Type B pancreatic cell (in vitro differentiated cells): ENCODE data around the gene BTG4. TPM values are rescaled to one million over a fixed set of nuclear protein-coding genes. Genes with fewer than 3 reads are reported as not detected.

ENCODE experiments used
- DNase-seq: peaks from one replicate; pipeline ENCODE4 v3.0.0; 2021; ENCODE audit warnings: mixed read lengths; ENCODE audit not compliant: unreplicated experiment; ENCODE audit errors: extremely low spot score
- H3K27ac Mint-ChIP-seq: 2 replicates; pipeline ENCODE4 v1.8.0; 2021; ENCODE audit warnings: mild to moderate bottlenecking, mixed read lengths
- H3K27me3 Mint-ChIP-seq: 2 replicates; pipeline ENCODE4 v1.8.0; 2021; ENCODE audit warnings: mixed read lengths
- H3K36me3 Mint-ChIP-seq: 2 replicates; pipeline ENCODE4 v1.8.0; 2021; ENCODE audit warnings: mixed read lengths
- H3K4me1 Mint-ChIP-seq: one replicate; pipeline ENCODE4 v1.8.0; 2021; ENCODE audit warnings: mixed read lengths; ENCODE audit not compliant: unreplicated experiment
- H3K4me3 Mint-ChIP-seq: 2 replicates; pipeline ENCODE4 v1.8.0; 2021; ENCODE audit warnings: mild to moderate bottlenecking, mixed read lengths
- H3K9me3 Mint-ChIP-seq: 2 replicates; pipeline ENCODE4 v1.8.0; 2021; ENCODE audit warnings: mixed read lengths
- CTCF ChIP-seq: fragments of 200-600 bp; sonication (generic); conservative IDR thresholded peaks from 2 replicates; pipeline ENCODE4 v1.5.0; 2021; ENCODE audit warnings: antibody characterized with exemption, mild to moderate bottlenecking
- total RNA-seq: library from RNA; stranded (reverse); gene quantifications from 2 replicates; pipeline ENCODE4 v1.2.1, GENCODE V29; 2021; ENCODE audit warnings: low replicate concordance

The BTG4 gene
- total RNA-seq, 1 donor from 2014 or later = not detected

- Mint-ChIP-seq H3K36me3 (no peaks in the 10 kb centered on the region), H3K4me1 (no peaks in the 10 kb centered on the region), H3K27ac (no peak overlapping the region), H3K4me3 (no peak overlapping the region), H3K27me3 (peaks cover 18% of the 10 kb centered on the region), H3K9me3 (no peaks in the 10 kb centered on the region)
- DNase-seq = peak; percentile 51
- no peak for TF ChIP-seq CTCF
Observed at GRCh38 chr11:111459506-111460270, 52.5 kb downstream of the BTG4 start.

- Mint-ChIP-seq H3K27ac (no peak overlapping the region), H3K36me3 (no peaks in the 10 kb centered on the region), H3K27me3 (peaks cover 23% of the 10 kb centered on the region), H3K4me1 (no peaks in the 10 kb centered on the region), H3K4me3 (no peak overlapping the region), H3K9me3 (no peaks in the 10 kb centered on the region)
- peak; percentile 49 for DNase-seq
- TF ChIP-seq CTCF = no peak
Observed at GRCh38 chr11:111457731-111458368, 54.3 kb downstream of the BTG4 start.

DNA sequence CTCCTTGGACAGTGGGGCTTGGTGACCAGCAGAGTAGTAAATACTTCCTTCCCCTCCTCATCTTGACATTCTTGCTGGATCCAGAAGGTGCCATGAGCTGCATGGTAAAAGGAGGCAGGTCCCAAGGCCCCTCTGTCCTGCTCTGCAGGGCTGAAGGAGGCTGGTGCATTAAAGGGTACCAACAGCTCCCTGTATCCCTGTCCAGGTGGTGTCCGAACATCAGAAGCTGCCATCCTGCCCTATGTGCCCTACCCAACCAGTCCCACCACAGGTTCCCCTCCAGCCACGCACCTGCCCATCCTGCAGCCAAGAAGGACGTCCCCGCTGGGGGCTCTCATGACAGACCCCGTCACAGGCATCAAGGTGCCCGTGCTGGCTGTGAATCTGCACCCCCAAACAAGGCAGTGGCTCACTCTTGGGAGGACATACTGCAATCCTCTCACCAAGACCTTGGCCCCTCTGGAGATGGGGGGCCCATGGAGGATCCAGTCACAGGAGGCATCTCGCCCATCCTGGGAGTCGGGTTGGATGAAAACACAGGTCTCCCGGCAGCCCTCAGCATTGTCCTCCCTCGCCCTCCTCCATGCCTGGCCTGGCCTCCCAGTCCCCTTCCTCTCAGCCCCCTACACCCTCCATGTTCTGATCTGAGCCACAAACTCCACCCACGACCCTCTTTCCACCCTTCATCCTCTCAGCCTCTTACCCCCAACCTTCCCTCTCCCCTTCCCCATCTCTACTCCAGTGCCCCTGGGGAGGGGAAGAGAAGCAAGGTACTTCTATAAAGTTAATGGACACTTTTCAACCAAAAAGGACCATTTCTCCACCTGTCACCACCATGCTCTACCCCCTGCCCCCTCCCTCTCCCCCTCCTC, 55.1 kb downstream of the BTG4 start:
- H3K27ac Mint-ChIP-seq = no peak overlapping the region

DNA sequence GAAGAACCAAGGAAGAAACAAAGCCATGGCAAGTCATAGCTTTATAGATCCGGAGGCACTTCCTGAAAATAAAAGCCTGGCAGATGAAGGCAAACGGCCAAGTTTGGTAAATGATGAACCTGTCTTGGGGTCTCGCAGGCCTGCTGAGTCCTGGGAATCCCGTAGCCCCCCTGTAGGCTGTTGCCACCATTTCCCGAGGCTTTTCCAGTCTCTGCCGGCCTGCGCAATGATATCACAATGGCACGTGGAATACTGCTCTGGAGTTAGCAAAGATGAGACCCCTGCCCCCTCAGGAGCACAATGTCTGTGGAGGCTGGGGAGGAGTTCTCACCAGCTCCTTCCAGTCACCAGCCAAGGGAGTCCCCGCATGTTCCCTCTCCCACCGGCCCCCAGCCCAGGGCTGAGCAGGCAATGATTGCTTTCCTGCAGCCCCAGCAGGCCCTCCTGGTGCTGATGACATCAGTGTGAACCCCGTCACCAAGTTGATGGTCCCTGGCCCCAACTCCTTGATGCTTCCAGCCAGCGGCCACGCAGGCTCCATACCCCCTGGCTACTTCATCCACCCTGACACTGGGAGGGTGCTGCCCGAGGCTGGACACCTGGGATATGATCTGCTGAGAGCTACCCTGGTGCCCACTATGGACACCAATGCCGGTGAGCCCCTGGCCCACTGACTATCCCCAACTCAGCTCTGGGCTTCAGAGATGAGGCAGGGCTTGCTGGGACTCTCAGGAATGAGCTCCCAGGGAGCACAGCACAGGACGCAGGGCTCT, 55.9 kb downstream of the BTG4 start:
- H3K9me3 Mint-ChIP-seq = no peaks in the 10 kb centered on the region
- H3K27ac Mint-ChIP-seq = no peak overlapping the region
- no peaks in the 10 kb centered on the region for H3K36me3 Mint-ChIP-seq
- peaks cover 32% of the 10 kb centered on the region for H3K27me3 Mint-ChIP-seq
- peak; percentile 61 for DNase-seq
- no peak overlapping the region for H3K4me3 Mint-ChIP-seq
- no peaks in the 10 kb centered on the region for H3K4me1 Mint-ChIP-seq
- TF ChIP-seq CTCF = no peak

More for the DNA sequence above, 55.1 kb downstream of the BTG4 start:
- Mint-ChIP-seq H3K4me3 (no peak overlapping the region), H3K27me3 (peaks cover 28% of the 10 kb centered on the region), H3K36me3 (no peaks in the 10 kb centered on the region), H3K9me3 (no peaks in the 10 kb centered on the region), H3K4me1 (no peaks in the 10 kb centered on the region)
- no peak for TF ChIP-seq CTCF
- peak; percentile 50 for DNase-seq
